ENCODE data around the gene ST6GALNAC4.

DNA sequence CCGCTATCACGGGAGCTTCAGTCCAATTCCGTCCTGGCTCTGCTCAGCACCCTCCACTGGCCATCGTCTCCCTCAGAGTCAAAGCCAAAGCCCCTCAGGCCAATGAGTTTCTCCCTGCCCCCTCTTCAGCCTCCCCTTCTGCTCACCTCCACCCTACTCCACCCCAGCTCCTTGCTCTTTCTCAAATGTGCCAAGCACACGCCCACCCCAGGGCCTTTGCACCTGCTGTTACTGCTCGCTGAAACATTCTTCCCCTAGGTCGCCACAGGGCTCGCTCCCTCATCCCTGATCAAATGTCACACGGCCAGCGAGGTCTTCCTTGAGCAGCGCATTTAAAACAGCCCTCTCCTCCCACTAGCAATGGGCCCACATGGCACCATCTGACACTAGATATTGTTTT is 56.1 kb downstream of the ST6GALNAC4 start:
- TF ChIP-seq, protein P1, sequence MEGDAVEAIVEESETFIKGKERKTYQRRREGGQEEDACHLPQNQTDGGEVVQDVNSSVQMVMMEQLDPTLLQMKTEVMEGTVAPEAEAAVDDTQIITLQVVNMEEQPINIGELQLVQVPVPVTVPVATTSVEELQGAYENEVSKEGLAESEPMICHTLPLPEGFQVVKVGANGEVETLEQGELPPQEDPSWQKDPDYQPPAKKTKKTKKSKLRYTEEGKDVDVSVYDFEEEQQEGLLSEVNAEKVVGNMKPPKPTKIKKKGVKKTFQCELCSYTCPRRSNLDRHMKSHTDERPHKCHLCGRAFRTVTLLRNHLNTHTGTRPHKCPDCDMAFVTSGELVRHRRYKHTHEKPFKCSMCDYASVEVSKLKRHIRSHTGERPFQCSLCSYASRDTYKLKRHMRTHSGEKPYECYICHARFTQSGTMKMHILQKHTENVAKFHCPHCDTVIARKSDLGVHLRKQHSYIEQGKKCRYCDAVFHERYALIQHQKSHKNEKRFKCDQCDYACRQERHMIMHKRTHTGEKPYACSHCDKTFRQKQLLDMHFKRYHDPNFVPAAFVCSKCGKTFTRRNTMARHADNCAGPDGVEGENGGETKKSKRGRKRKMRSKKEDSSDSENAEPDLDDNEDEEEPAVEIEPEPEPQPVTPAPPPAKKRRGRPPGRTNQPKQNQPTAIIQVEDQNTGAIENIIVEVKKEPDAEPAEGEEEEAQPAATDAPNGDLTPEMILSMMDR (optimal IDR thresholded peaks at IDR 0.05 in 1 of 3, IDR thresholded peaks at IDR 0.05 in 1 of 3, conservative IDR thresholded peaks at IDR 0.05 in 1 of 3; ENCODE audit: extremely low read depth in 1 of 3, insufficient read depth in 2 of 3, low read length in 3 of 3): no peak
- TF ChIP-seq EZH2 (IDR thresholded peaks at IDR 0.05; ENCODE audit: low read length): no peak
